HG03097 (cell line): ENCODE results near the gene TBCD.

Experiments used
- ATAC-seq: cut with Tn5 transposase; IDR thresholded peaks from one replicate; pipeline ENCODE4 v1.9.1; 2021; ENCODE audit not compliant: unreplicated experiment, low FRiP score

The TBCD gene

GRCh38 chr17:82846061-82846691 lies 94.3 kb downstream of the TBCD start:
- ATAC-seq: no peak

- no peak for ATAC-seq
These were observed 96.2 kb downstream of the TBCD start for GRCh38 chr17:82848022-82848592.

- no peak for ATAC-seq
These were observed 97.4 kb downstream of the TBCD start for GRCh38 chr17:82849076-82849945.

- no peak for ATAC-seq
These were observed 99.5 kb downstream of the TBCD start for GRCh38 chr17:82851381-82851780.

GRCh38 chr17:82854226-82854625 lies 102.4 kb downstream of the TBCD start:
- ATAC-seq: no peak

GRCh38 chr17:82856361-82856760 lies 104.5 kb downstream of the TBCD start:
- ATAC-seq: no peak

GRCh38 chr17:82858376-82859126 lies 106.7 kb downstream of the TBCD start:
- no peak for ATAC-seq

GRCh38 chr17:82859431-82860403 lies 107.9 kb downstream of the TBCD start:
- no peak for ATAC-seq

- no peak for ATAC-seq
These were observed 108.9 kb downstream of the TBCD start for GRCh38 chr17:82860606-82861392.

- ATAC-seq: no peak
These were observed 109.5 kb downstream of the TBCD start for GRCh38 chr17:82861393-82861775.

GRCh38 chr17:82862191-82862590 lies 110.3 kb downstream of the TBCD start:
- no peak for ATAC-seq

GRCh38 chr17:82862737-82863382 lies 111.0 kb downstream of the TBCD start:
- ATAC-seq: no peak

- no peak for ATAC-seq
These were observed 111.6 kb downstream of the TBCD start for GRCh38 chr17:82863383-82863940.

- ATAC-seq: peak; percentile 66
These were observed 112.3 kb downstream of the TBCD start for GRCh38 chr17:82863941-82864712.

GRCh38 chr17:82864713-82865248 lies 112.9 kb downstream of the TBCD start:
- no peak for ATAC-seq

GRCh38 chr17:82865274-82865673 lies 113.4 kb downstream of the TBCD start:
- ATAC-seq: no peak

GRCh38 chr17:82865774-82866395 lies 114.0 kb downstream of the TBCD start:
- no peak for ATAC-seq
